NK-92 (cell line): Measurements from ENCODE around the gene PADI6.
"Not testable (repeated sequence)": the region's sequence is repeated elsewhere in the genome, so short reads cannot be mapped to it uniquely, and the experiment has no call there.

Experiments used
- DNase-seq: peaks from one replicate; lab custom pipeline; 2025; ENCODE audit not compliant: unreplicated experiment; lab: John Stamatoyannopoulos, UW

The PADI6 gene

GRCh38 chr1:17371896-17372295, at the start of gene PADI6:
Gene PADI6 (plus strand): TSS chr1:17372196. CDS start chr1:17372246, 50 bp downstream.
- DNase-seq, result no peak

- no peak for DNase-seq
These were observed 43.1 kb upstream of the PADI6 start for GRCh38 chr1:17328855-17329254.

GRCh38 chr1:17329610-17330009, 42.4 kb upstream of the PADI6 start:
- DNase-seq, result no peak

- DNase-seq, result no peak
These were observed 41.1 kb upstream of the PADI6 start for GRCh38 chr1:17330856-17331255.

GRCh38 chr1:17333081-17333480, 38.9 kb upstream of the PADI6 start:
- DNase-seq, result no peak

GRCh38 chr1:17335821-17336710, 35.9 kb upstream of the PADI6 start:
- no peak for DNase-seq

GRCh38 chr1:17338706-17339493, 33.1 kb upstream of the PADI6 start:
- no peak for DNase-seq

GRCh38 chr1:17339521-17339920, 32.5 kb upstream of the PADI6 start:
- no peak for DNase-seq

- DNase-seq, result no peak
These were observed 31.6 kb upstream of the PADI6 start for GRCh38 chr1:17340358-17340757.

GRCh38 chr1:17342014-17342441, 30.0 kb upstream of the PADI6 start:
- DNase-seq, result no peak

GRCh38 chr1:17345506-17345905, 26.5 kb upstream of the PADI6 start:
- DNase-seq, result not testable (repeated sequence)

GRCh38 chr1:17346046-17346789, 25.8 kb upstream of the PADI6 start:
- DNase-seq, result no peak

- no peak for DNase-seq
These were observed 24.0 kb upstream of the PADI6 start for GRCh38 chr1:17347769-17348592.

- DNase-seq, result no peak
These were observed 23.3 kb upstream of the PADI6 start for GRCh38 chr1:17348593-17349234.

GRCh38 chr1:17350083-17350482, 21.9 kb upstream of the PADI6 start:
- no peak for DNase-seq

GRCh38 chr1:17350928-17351446, 21.0 kb upstream of the PADI6 start:
- DNase-seq, result no peak

- no peak for DNase-seq
These were observed 20.2 kb upstream of the PADI6 start for GRCh38 chr1:17351598-17352324.

GRCh38 chr1:17352419-17352909, 19.5 kb upstream of the PADI6 start:
- DNase-seq, result no peak

- DNase-seq, result no peak
These were observed 16.1 kb upstream of the PADI6 start for GRCh38 chr1:17355898-17356297.
